ENCODE data around the gene ARMH3.

- TF ChIP-seq CTCF (IDR thresholded peaks at IDR 0.05; ENCODE audit: low read depth, low read length, poor library complexity, severe bottlenecking) (peak; percentile 99), EZH2phosphoT487 (IDR thresholded peaks at IDR 0.05; ENCODE audit: borderline replicate concordance, low read length) (no peak)
Observed at GRCh38 chr10:101840741-101841453, 215.1 kb downstream of the ARMH3 start.

Data from DOHH2 (cell line).